DOHH2 (cell line): Measurements from ENCODE around the gene ELAC1.
A peak's percentile ranks its signal among the peaks of the same experiment; 100 is the strongest.
"Not testable (repeated sequence)": the region's sequence is repeated elsewhere in the genome, so short reads cannot be mapped to it uniquely, and the experiment has no call there.

ENCODE experiments used
- H3F3A ChIP-seq: fragments of 200-600 bp; sonication (generic), shearing (Covaris generic); 2 replicates; pipeline ENCODE4 v1.6.0; 2016; ENCODE audit warnings: antibody characterized with exemption, mild to moderate bottlenecking; ENCODE audit not compliant: control insufficient read depth, insufficient read depth
- H3K27ac ChIP-seq: fragments of 200-600 bp; sonication (generic); 2 replicates; pipeline ENCODE4 v1.5.1; 2014; ENCODE audit warnings: low read depth, mild to moderate bottlenecking, low read length, moderate library complexity
- H3K27me3 ChIP-seq: fragments of 200-600 bp; sonication (generic); 2 replicates; pipeline ENCODE4 v1.6.1; 2014; ENCODE audit warnings: mild to moderate bottlenecking, low read length, mixed read lengths; ENCODE audit not compliant: control insufficient read depth
- H3K36me3 ChIP-seq: fragments of 200-600 bp; sonication (generic); 2 replicates; pipeline ENCODE4 v1.6.1; 2014; ENCODE audit warnings: mild to moderate bottlenecking, low read length, moderate library complexity, mixed read lengths; ENCODE audit not compliant: control insufficient read depth
- H3K4me1 ChIP-seq: fragments of 200-600 bp; sonication (generic); 2 replicates; pipeline ENCODE4 v1.6.1; 2014; ENCODE audit warnings: mild to moderate bottlenecking, low read length, mixed read lengths; ENCODE audit not compliant: control insufficient read depth
- H3K4me2 ChIP-seq: fragments of 200-600 bp; sonication (generic); 2 replicates; pipeline ENCODE4 v1.6.0; 2014; ENCODE audit warnings: mild to moderate bottlenecking, low read length, moderate library complexity
- H3K4me3 ChIP-seq: fragments of 200-600 bp; sonication (generic); 2 replicates; pipeline ENCODE4 v1.5.1; 2014; ENCODE audit warnings: mild to moderate bottlenecking, low read length, mixed read lengths
- H3K79me2 ChIP-seq: fragments of 200-600 bp; sonication (generic); 2 replicates; pipeline ENCODE4 v1.6.1; 2014; ENCODE audit warnings: mild to moderate bottlenecking, low read length, mixed read lengths; ENCODE audit not compliant: control insufficient read depth
- H3K9me2 ChIP-seq: fragments of 200-600 bp; sonication (generic); replicated peaks from 2 replicates; pipeline ENCODE4 v1.6.1; 2014; ENCODE audit warnings: mild to moderate bottlenecking, low read length, mixed read lengths; ENCODE audit not compliant: control insufficient read depth
- H3K9me3 ChIP-seq: fragments of 200-600 bp; sonication (generic); 2 replicates; pipeline ENCODE4 v1.6.1; 2014; ENCODE audit warnings: antibody characterized with exemption, low read length, mixed read lengths; ENCODE audit not compliant: control insufficient read depth, insufficient read depth
- H4K20me1 ChIP-seq: fragments of 200-600 bp; sonication (generic); 2 replicates; pipeline ENCODE4 v1.6.0; 2014; ENCODE audit warnings: low read depth, mild to moderate bottlenecking, antibody characterized with exemption, low read length, moderate library complexity; ENCODE audit not compliant: control insufficient read depth, insufficient read depth
- CTCF ChIP-seq: fragments of 200-600 bp; sonication (generic); IDR thresholded peaks from one replicate; pipeline ENCODE4 v1.5.1; 2014; ENCODE audit warnings: antibody characterized with exemption, mild to moderate bottlenecking, low read depth, low read length; ENCODE audit not compliant: poor library complexity, severe bottlenecking
- EZH2phosphoT487 ChIP-seq: fragments of 200-600 bp; sonication (generic); IDR thresholded peaks from 2 replicates; pipeline ENCODE4 v1.6.1; 2017; ENCODE audit warnings: borderline replicate concordance, mild to moderate bottlenecking, antibody characterized with exemption, low read length, moderate library complexity, mixed read lengths

Gene ELAC1

GRCh38 chr18:50956116-50956515 lies 11.7 kb upstream of the ELAC1 start:
- H4K20me1 ChIP-seq, result no peaks in the 10 kb centered on the region
- no peaks in the 10 kb centered on the region for H3K27me3 ChIP-seq
- H3K4me1 ChIP-seq, result no peaks in the 10 kb centered on the region
- peaks cover 2% of the 10 kb centered on the region; the same call in 1 of the 2 replicates for H3F3A ChIP-seq
- H3K36me3 ChIP-seq, result no peaks in the 10 kb centered on the region
- TF ChIP-seq CTCF (no peak), EZH2phosphoT487 (no peak)
- no peaks in the 10 kb centered on the region for H3K9me3 ChIP-seq
- no peaks in the 10 kb centered on the region for H3K79me2 ChIP-seq
- H3K27ac ChIP-seq, result no peak overlapping the region
- H3K4me3 ChIP-seq, result no peak overlapping the region
- no peak overlapping the region for H3K4me2 ChIP-seq
- no peaks in the 10 kb centered on the region for H3K9me2 ChIP-seq

- H3K9me2 ChIP-seq, result no peaks in the 10 kb centered on the region
- H3K4me3 ChIP-seq, result no peak overlapping the region
- no peak overlapping the region for H3K27ac ChIP-seq
Observed at GRCh38 chr18:50961974-50962373, 5.9 kb upstream of the ELAC1 start.

DNA sequence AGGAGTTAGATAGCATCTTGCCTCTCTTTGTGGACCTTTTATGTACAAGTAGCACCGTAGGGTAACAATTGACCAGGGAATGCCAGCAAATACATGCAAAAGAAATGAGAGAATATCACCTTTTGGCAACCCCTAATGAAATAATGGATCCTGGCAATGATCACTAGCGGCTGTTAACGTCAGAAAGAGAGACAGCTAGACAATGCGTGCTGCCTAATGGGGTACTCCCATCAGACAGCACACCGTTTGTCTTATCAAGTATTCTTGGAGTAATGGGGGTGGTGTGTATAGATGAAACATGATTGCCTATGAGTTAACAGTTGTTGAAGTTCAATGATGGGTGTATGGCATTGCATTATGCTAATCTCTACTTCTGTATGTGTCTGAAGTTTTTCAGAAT lies 1.6 kb downstream of the ELAC1 start:
- Histone ChIP-seq H3F3A (no peaks in the 10 kb centered on the region), H3K36me3 (peaks cover 2% of the 10 kb centered on the region), H3K4me3 (peak overlapping the region; percentile 98), H3K9me3 (no peaks in the 10 kb centered on the region), H3K27ac (no peak overlapping the region), H3K79me2 (peaks cover 21% of the 10 kb centered on the region), H3K27me3 (no peaks in the 10 kb centered on the region), H4K20me1 (no peaks in the 10 kb centered on the region), H3K9me2 (no peaks in the 10 kb centered on the region), H3K4me2 (peak overlapping the region; percentile 91), H3K4me1 (peaks cover 14% of the 10 kb centered on the region)
- TF ChIP-seq EZH2phosphoT487 (no peak), CTCF (no peak)

More at GRCh38 chr18:50961974-50962373, 5.9 kb upstream of the ELAC1 start:
- TF ChIP-seq CTCF, result no peak
- no peak for TF ChIP-seq EZH2phosphoT487
- H3K27me3 ChIP-seq, result no peaks in the 10 kb centered on the region
- H3K4me1 ChIP-seq, result no peaks in the 10 kb centered on the region
- no peaks in the 10 kb centered on the region for H4K20me1 ChIP-seq
- H3K9me3 ChIP-seq, result peaks cover 9% of the 10 kb centered on the region; the same call in 1 of the 2 replicates
- H3F3A ChIP-seq, result no peaks in the 10 kb centered on the region
- no peak overlapping the region for H3K4me2 ChIP-seq
- H3K79me2 ChIP-seq, result no peaks in the 10 kb centered on the region
- no peaks in the 10 kb centered on the region for H3K36me3 ChIP-seq

DNA sequence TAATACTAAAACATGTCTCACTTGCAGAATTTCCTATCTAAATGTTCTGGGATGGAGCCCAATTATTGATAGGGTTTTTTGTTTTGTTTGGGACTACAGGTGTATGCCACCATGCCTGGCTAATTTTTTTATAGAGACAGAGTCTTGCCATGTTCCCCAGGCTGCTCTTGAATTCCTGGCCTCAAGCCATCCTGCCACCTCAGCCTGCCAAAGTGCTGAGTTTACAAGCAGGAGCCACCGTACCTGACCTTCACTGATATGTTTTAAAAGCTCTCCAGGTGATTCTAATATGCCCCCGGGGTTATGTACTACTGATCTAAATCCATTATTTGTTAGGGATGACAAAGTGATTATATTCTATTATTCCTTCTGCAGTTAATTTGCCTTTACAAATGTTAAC lies 2.2 kb downstream of the ELAC1 start:
- no peak for TF ChIP-seq EZH2phosphoT487
- no peak for TF ChIP-seq CTCF
- no peaks in the 10 kb centered on the region for H3K9me2 ChIP-seq
- H3K27me3 ChIP-seq, result no peaks in the 10 kb centered on the region
- no peaks in the 10 kb centered on the region for H3F3A ChIP-seq
- H3K9me3 ChIP-seq, result no peaks in the 10 kb centered on the region
- peaks cover 14% of the 10 kb centered on the region for H3K4me1 ChIP-seq
- peaks cover 8% of the 10 kb centered on the region for H3K36me3 ChIP-seq
- peaks cover 21% of the 10 kb centered on the region for H3K79me2 ChIP-seq
- H3K4me2 ChIP-seq, result no peak overlapping the region
- no peak overlapping the region for H3K27ac ChIP-seq
- H4K20me1 ChIP-seq, result no peaks in the 10 kb centered on the region
- H3K4me3 ChIP-seq, result no peak overlapping the region

DNA sequence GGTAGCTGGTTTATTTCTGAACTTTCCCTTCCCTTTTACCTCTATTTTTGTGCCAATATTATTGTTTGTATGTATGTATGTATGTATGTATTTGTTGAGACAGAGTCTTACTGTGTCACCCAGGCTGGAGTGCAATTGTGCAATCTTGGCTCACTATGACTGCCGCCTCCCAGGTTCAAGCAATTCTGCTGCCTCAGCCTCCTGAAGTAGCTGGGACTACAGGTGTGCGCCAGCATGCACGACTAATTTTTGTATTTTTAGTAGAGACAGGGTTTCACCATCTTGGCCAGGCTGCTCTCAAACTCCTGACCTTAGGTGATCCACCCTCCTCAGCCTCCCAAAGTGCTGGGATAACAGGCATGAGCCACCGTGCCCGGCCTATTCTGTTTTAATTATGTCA lies 4.6 kb downstream of the ELAC1 start:
- H3F3A ChIP-seq, H3K27ac ChIP-seq, H3K27me3 ChIP-seq, H4K20me1 ChIP-seq, H3K4me2 ChIP-seq, H3K9me2 ChIP-seq, H3K4me3 ChIP-seq: not testable (repeated sequence)
- peaks cover 16% of the 10 kb centered on the region for H3K9me3 ChIP-seq
- peaks cover 32% of the 10 kb centered on the region for H3K36me3 ChIP-seq
- H3K4me1 ChIP-seq, result peaks cover 11% of the 10 kb centered on the region
- H3K79me2 ChIP-seq, result peaks cover 20% of the 10 kb centered on the region
